ENCODE data around the gene GGA1. TPM values are rescaled to one million over a fixed set of nuclear protein-coding genes. Genes with fewer than 3 reads are reported as not detected.

GGA1 gene
- total RNA-seq (2014; rRNA removed; shearing (Covaris generic)), result 36.5 TPM in 2 replicates
- polyA plus RNA-seq (2014; cell fraction: nucleus; rRNA removed), result 118 and 144 TPM in 2 replicates

- peak; percentile 90 for DNase-seq (ENCODE audit: extremely low read depth, low read depth)
Measured at GRCh38 chr22:37608477-37609239, at the start of gene GGA1. GGA1 (plus strand) TSS chr22:37608834; CDS start chr22:37608861, 27 bp downstream.

GRCh38 chr22:37559521-37559900 lies 49.1 kb upstream of the GGA1 start:
- no peak for DNase-seq (ENCODE audit: extremely low read depth, low read depth)

- no peak for DNase-seq (ENCODE audit: extremely low read depth, low read depth)
Measured at GRCh38 chr22:37559901-37560607, 48.6 kb upstream of the GGA1 start, which contains the start of gene CDC42EP1. CDC42EP1 (plus strand) TSS chr22:37560480; CDS start chr22:37566350, 5,870 bp downstream.

GRCh38 chr22:37560608-37561211 lies 47.9 kb upstream of the GGA1 start:
- DNase-seq (ENCODE audit: extremely low read depth, low read depth), result no peak

- peak; percentile 80 for DNase-seq (ENCODE audit: extremely low read depth, low read depth)
Measured at GRCh38 chr22:37561212-37562048, 47.2 kb upstream of the GGA1 start.

GRCh38 chr22:37562049-37562875 lies 46.4 kb upstream of the GGA1 start:
- DNase-seq (ENCODE audit: extremely low read depth, low read depth), result no peak

- no peak for DNase-seq (ENCODE audit: extremely low read depth, low read depth)
Measured at GRCh38 chr22:37563153-37564081, 45.2 kb upstream of the GGA1 start.

- no peak for DNase-seq (ENCODE audit: extremely low read depth, low read depth)
Measured at GRCh38 chr22:37564111-37564711, 44.4 kb upstream of the GGA1 start.

GRCh38 chr22:37565830-37566229 lies 42.8 kb upstream of the GGA1 start:
- DNase-seq (ENCODE audit: extremely low read depth, low read depth), result no peak

GRCh38 chr22:37566329-37566837 lies 42.3 kb upstream of the GGA1 start:
- DNase-seq (ENCODE audit: extremely low read depth, low read depth), result no peak

GRCh38 chr22:37566903-37567798 lies 41.5 kb upstream of the GGA1 start:
- DNase-seq (ENCODE audit: extremely low read depth, low read depth), result peak; percentile 49

GRCh38 chr22:37568012-37568411 lies 40.6 kb upstream of the GGA1 start:
- no peak for DNase-seq (ENCODE audit: extremely low read depth, low read depth)

GRCh38 chr22:37568448-37569008 lies 40.1 kb upstream of the GGA1 start:
- no peak for DNase-seq (ENCODE audit: extremely low read depth, low read depth)

- no peak for DNase-seq (ENCODE audit: extremely low read depth, low read depth)
Measured at GRCh38 chr22:37569009-37569920, 39.4 kb upstream of the GGA1 start.

GRCh38 chr22:37569921-37570660 lies 38.5 kb upstream of the GGA1 start:
- no peak for DNase-seq (ENCODE audit: extremely low read depth, low read depth)

Data from NCI-H460 (cell line).